Natural killer cell treated with Interleukin-12 subunit alpha and Interleukin-12 subunit beta and Interleukin-15 and Interleukin-18, amount 100 ng/mL, for 72 hours (primary cell): ENCODE data around the gene FLT4. TPM values are rescaled to one million over a fixed set of nuclear protein-coding genes. Genes with fewer than 3 reads are reported as not detected.

ENCODE experiments used
- ATAC-seq, 2 donors: fragments of 150-1000 bp; cut with Tn5 transposase in 1 of 2; sonication (Bioruptor Pico), chemical (Tn5 transposase) in 1 of 2; 2 replicates each; pipeline ENCODE4 v1.10.0; 2021
- DNase-seq: peaks from one replicate; pipeline ENCODE4 v3.0.0; 2022; ENCODE audit warnings: low spot score
- H3K27ac Mint-ChIP-seq, 2 donors: 1 replicate in 1 of 2; 2 replicates in 1 of 2; pipeline ENCODE4 v1.8.0; 2022; ENCODE audit warnings: mixed read lengths in 2 of 2, mild to moderate bottlenecking in 1 of 2, moderate library complexity in 1 of 2
- H3K27me3 Mint-ChIP-seq, 2 donors: 1 replicate in 1 of 2; 2 replicates in 1 of 2; pipeline ENCODE4 v1.8.0; 2022; ENCODE audit warnings: mixed read lengths in 2 of 2
- H3K36me3 Mint-ChIP-seq: one replicate; pipeline ENCODE4 v1.8.0; 2022; ENCODE audit warnings: mixed read lengths
- H3K4me1 Mint-ChIP-seq, 2 donors: 1 replicate in 1 of 2; 2 replicates in 1 of 2; pipeline ENCODE4 v1.8.0; 2022; ENCODE audit warnings: low read depth in 2 of 2, mixed read lengths in 2 of 2, mild to moderate bottlenecking in 1 of 2
- H3K4me3 Mint-ChIP-seq: one replicate; pipeline ENCODE4 v1.8.0; 2022; ENCODE audit warnings: mixed read lengths
- H3K9me3 Mint-ChIP-seq: 2 replicates; pipeline ENCODE4 v1.8.0; 2022; ENCODE audit warnings: mixed read lengths
- total RNA-seq, 2 donors: library from RNA; stranded (reverse); gene quantifications; one replicate each; pipeline ENCODE4 v1.2.3, GENCODE V29; 2022

The FLT4 gene
- total RNA-seq, 2 donors from 2014 or later: 0.26 to 0.47 TPM

DNA sequence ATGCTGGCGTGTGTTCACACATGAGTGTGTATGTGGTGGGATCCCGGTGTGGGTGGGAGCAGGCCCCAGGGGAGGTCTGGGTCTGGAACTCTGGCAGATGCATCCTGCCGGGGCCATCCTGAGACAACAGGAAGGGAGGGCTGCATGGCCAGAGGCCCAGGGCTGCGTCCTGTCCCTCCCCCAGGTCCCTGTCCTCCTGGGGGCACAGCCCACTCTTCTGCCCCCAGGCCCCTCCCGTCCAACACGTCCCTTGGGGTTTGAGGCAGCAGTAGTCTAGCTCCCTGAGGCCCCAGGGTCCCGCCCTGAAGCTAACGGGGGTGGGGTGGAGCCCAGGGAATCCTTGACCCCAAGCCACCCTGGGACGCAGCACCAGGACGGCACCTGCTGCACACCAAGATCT is 16.6 kb downstream of the FLT4 start:
- no peaks in the 10 kb centered on the region for H3K36me3 Mint-ChIP-seq
- H3K27me3 Mint-ChIP-seq: no peaks in the 10 kb centered on the region
- ATAC-seq (no peak), DNase-seq (peak; percentile 48)
- no peaks in the 10 kb centered on the region for H3K9me3 Mint-ChIP-seq
- no peaks in the 10 kb centered on the region for H3K4me1 Mint-ChIP-seq
- no peak overlapping the region for H3K4me3 Mint-ChIP-seq
- no peak overlapping the region for H3K27ac Mint-ChIP-seq

GRCh38 chr5:180631549-180632383 is 17.6 kb downstream of the FLT4 start:
- no peaks in the 10 kb centered on the region for H3K27me3 Mint-ChIP-seq
- H3K9me3 Mint-ChIP-seq: no peaks in the 10 kb centered on the region
- no peak overlapping the region for H3K27ac Mint-ChIP-seq
- H3K4me3 Mint-ChIP-seq: no peak overlapping the region
- peak; percentile 64 for DNase-seq
- H3K36me3 Mint-ChIP-seq: no peaks in the 10 kb centered on the region
- ATAC-seq: no peak
- H3K4me1 Mint-ChIP-seq: no peaks in the 10 kb centered on the region

GRCh38 chr5:180630426-180630825 is 19.0 kb downstream of the FLT4 start:
- no peaks in the 10 kb centered on the region for H3K27me3 Mint-ChIP-seq
- no peak overlapping the region for H3K27ac Mint-ChIP-seq
- H3K9me3 Mint-ChIP-seq: no peaks in the 10 kb centered on the region
- DNase-seq (no peak), ATAC-seq (no peak)
- no peak overlapping the region for H3K4me3 Mint-ChIP-seq
- no peaks in the 10 kb centered on the region for H3K36me3 Mint-ChIP-seq
- H3K4me1 Mint-ChIP-seq: no peaks in the 10 kb centered on the region

DNA sequence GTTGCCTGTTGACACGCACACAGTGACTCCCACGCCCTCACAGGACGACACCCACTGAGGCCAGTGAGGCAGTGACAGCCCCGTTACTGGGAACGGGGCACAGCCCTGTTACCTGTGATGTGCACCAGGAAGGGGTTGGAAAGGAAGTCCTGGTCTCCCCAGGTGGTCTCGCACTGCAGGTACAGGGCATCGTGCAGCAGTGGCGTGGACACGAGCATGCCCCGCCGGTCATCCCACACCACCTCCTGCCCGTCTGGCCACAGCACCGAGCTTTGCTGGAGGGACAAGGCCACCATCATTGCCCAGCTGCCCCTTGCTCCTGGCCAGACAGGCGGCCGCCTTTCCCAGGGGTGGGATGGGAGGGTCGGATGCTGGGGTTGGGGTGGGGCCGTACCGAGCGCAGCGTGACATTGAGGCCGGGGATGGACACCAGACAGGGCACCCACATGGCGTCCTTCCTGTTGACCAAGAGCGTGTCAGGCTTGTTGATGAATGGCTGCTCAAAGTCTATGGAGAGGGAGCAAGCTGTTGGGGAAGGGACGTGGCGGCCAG is 19.5 kb downstream of the FLT4 start:
- Mint-ChIP-seq H3K27me3 (no peaks in the 10 kb centered on the region), H3K27ac (no peak overlapping the region), H3K4me3 (no peak overlapping the region), H3K9me3 (no peaks in the 10 kb centered on the region), H3K36me3 (no peaks in the 10 kb centered on the region), H3K4me1 (no peaks in the 10 kb centered on the region)
- no peak for DNase-seq
- ATAC-seq: no peak

- no peaks in the 10 kb centered on the region for H3K36me3 Mint-ChIP-seq
- H3K4me3 Mint-ChIP-seq: no peak overlapping the region
- no peaks in the 10 kb centered on the region for H3K4me1 Mint-ChIP-seq
- no peak for ATAC-seq
- H3K9me3 Mint-ChIP-seq: no peaks in the 10 kb centered on the region
- no peak for DNase-seq
- H3K27ac Mint-ChIP-seq: no peak overlapping the region
- no peaks in the 10 kb centered on the region for H3K27me3 Mint-ChIP-seq
Measured at GRCh38 chr5:180628827-180629750, 20.3 kb downstream of the FLT4 start.

GRCh38 chr5:180628211-180628610 is 21.2 kb downstream of the FLT4 start:
- H3K4me1 Mint-ChIP-seq: no peaks in the 10 kb centered on the region
- no peak overlapping the region for H3K4me3 Mint-ChIP-seq
- H3K9me3 Mint-ChIP-seq: no peaks in the 10 kb centered on the region
- H3K27ac Mint-ChIP-seq: no peak overlapping the region
- ATAC-seq: no peak
- H3K36me3 Mint-ChIP-seq: no peaks in the 10 kb centered on the region
- H3K27me3 Mint-ChIP-seq: no peaks in the 10 kb centered on the region
- DNase-seq: no peak

DNA sequence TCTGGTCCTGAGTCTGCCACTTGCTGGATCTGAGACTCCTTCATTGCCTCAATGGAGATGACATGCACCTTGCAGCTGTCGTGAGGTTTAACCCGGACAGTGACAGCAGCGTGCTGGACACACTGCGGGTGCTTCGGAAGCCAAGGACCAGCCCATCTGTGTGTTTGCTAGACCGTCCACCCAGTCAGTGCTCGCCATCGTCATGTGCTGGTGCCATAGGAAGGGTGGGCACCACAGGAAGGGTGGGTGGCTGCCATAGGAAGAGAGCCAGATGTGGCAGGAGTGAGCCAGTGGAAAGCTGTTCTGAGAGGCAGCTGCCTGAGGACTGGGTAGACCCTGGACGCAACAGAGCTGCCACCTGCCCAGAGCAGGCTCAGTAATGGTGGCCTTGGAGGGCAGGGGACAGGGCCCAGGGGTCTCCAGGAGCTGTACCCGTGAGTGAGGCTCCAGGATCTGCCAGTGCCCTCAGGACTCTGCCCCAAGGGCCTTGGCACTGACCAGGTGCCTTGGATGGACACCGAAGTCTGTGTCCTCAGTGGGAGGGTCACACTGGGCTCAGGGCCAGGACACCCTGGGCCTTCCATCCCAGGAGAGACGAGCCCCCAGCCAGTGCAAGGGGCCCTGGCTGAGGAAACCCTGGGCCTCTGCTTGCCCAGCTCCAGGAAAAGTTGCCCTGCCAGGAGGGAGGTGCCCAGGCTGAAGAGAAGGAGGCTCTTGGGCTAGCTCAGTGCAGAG is 21.8 kb downstream of the FLT4 start:
- Mint-ChIP-seq H3K36me3 (no peaks in the 10 kb centered on the region), H3K4me1 (no peaks in the 10 kb centered on the region), H3K27me3 (no peaks in the 10 kb centered on the region), H3K4me3 (no peak overlapping the region), H3K27ac (no peak overlapping the region), H3K9me3 (no peaks in the 10 kb centered on the region)
- no peak for DNase-seq
- no peak for ATAC-seq

DNA sequence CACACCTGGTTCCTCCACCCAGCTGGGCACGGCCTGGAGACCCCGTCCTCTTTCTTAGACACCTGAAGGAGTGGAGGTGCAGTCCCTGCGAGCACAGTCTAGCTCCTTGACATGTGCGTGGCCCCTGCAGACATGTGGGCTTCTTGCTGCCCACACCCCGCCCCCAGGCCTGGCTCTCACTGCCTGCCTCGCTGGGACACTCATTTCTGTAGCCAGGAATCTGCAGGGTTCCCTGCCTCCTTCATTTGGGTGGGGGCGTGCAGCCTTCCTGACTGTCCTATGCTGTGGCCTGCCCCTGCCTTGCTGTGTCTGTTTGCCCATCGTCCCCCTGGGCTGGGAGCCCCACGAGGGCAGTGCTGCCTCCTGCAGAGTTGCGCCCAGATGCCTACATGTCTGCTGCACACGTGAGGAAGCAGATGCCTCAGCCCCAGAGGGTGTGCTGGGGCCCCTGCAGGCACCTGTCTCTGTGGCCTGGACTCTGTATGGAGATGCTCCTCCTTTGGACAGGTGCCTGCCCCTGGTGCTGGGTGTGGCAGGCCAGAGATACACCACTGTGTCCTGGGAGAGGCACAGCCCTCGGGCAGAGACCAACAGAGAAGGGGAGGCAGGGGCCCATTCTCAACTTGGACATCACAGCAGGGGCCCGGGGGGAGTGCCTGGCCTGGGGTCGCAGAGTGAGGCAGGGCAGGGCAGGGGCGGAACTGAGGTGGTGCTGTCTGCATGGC is 22.6 kb downstream of the FLT4 start:
- H3K27me3 Mint-ChIP-seq: no peaks in the 10 kb centered on the region
- no peak overlapping the region for H3K27ac Mint-ChIP-seq
- no peaks in the 10 kb centered on the region for H3K9me3 Mint-ChIP-seq

GRCh38 chr5:180625791-180626660 is 23.4 kb downstream of the FLT4 start:
- no peaks in the 10 kb centered on the region for H3K4me1 Mint-ChIP-seq
- H3K27me3 Mint-ChIP-seq: no peaks in the 10 kb centered on the region
- H3K4me3 Mint-ChIP-seq: no peak overlapping the region
- no peaks in the 10 kb centered on the region for H3K36me3 Mint-ChIP-seq
- H3K27ac Mint-ChIP-seq: no peak overlapping the region
- DNase-seq (no peak), ATAC-seq (no peak)
- no peaks in the 10 kb centered on the region for H3K9me3 Mint-ChIP-seq

More for the DNA sequence above, 22.6 kb downstream of the FLT4 start:
- DNase-seq (no peak), ATAC-seq (no peak)
- H3K4me1 Mint-ChIP-seq: no peaks in the 10 kb centered on the region
- no peak overlapping the region for H3K4me3 Mint-ChIP-seq
- no peaks in the 10 kb centered on the region for H3K36me3 Mint-ChIP-seq

DNA sequence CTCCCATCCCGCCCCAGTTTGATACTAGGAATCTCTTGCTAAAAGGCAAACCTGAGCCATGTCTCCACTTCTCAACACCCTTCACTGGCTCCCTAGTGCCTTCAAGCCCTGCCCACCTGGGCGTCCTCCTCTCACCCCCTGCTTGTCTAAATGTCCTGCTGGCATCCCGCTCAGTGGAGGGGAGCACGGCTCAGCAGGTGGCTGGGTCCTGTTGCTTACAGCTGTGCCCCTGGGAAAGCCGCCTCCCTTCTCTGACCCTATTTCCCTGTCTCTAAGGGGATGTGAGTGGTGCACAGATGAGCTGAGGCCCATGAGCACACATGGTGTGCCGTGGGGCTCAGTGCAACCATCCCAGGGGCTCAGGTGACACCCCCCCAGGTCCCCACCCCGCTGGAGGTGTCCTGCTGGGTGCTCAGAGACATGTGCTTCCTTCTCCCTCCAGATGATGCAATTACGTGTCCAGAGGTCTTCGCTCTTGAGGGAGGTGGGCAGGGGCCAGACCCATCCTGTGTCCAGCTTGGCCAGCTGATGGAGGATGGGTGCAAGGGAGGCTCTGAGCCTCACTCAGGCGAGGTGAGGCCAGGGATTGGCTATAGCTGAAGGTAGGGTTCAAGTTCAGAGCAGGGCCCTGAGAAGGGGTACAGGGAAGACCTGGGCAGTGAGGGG is 24.1 kb downstream of the FLT4 start:
- no peaks in the 10 kb centered on the region for H3K4me1 Mint-ChIP-seq
- no peak overlapping the region for H3K27ac Mint-ChIP-seq
- DNase-seq: no peak
- H3K9me3 Mint-ChIP-seq: no peaks in the 10 kb centered on the region
- H3K27me3 Mint-ChIP-seq: no peaks in the 10 kb centered on the region
- no peak for ATAC-seq
- H3K4me3 Mint-ChIP-seq: no peak overlapping the region
- H3K36me3 Mint-ChIP-seq: no peaks in the 10 kb centered on the region

GRCh38 chr5:180624587-180624986 is 24.8 kb downstream of the FLT4 start:
- no peaks in the 10 kb centered on the region for H3K9me3 Mint-ChIP-seq
- no peaks in the 10 kb centered on the region for H3K36me3 Mint-ChIP-seq
- H3K27ac Mint-ChIP-seq: no peak overlapping the region
- H3K4me1 Mint-ChIP-seq: no peaks in the 10 kb centered on the region
- no peak for DNase-seq
- no peaks in the 10 kb centered on the region for H3K27me3 Mint-ChIP-seq
- no peak for ATAC-seq
- H3K4me3 Mint-ChIP-seq: no peak overlapping the region

DNA sequence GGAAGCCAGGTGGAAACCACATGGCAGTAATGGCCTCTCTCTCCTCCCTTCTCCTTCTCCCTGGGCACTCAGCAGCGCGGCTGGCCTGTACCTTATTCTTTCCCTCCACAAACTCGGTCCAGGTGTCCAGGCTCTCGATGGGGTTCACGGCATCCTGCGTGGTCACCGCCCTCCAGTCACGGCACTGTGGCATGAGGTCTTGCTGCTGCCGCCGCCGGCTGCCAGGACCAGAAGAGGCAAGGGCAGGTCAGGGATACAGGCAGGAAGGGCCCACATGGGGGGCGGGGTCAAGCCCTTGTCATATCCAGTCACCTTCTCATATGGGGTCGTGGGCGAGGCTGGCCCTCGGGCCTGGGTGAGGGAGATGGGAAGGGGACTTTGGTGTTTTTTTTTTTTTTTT is 25.6 kb downstream of the FLT4 start:
- Mint-ChIP-seq H3K9me3 (no peaks in the 10 kb centered on the region), H3K4me3 (no peak overlapping the region)

More for the DNA sequence above, 25.6 kb downstream of the FLT4 start:
- H3K36me3 Mint-ChIP-seq: no peaks in the 10 kb centered on the region
- no peaks in the 10 kb centered on the region for H3K27me3 Mint-ChIP-seq
- H3K4me1 Mint-ChIP-seq: no peaks in the 10 kb centered on the region
- ATAC-seq: no peak
- DNase-seq: no peak
- no peak overlapping the region for H3K27ac Mint-ChIP-seq
